GM13977 (cell line): ENCODE measurements around the gene TNFSF12.

ENCODE experiments used
- DNase-seq: peaks from one replicate; pipeline ENCODE4 v3.0.0; 2012; ENCODE audit warnings: low spot score
- CTCF ChIP-seq: IDR thresholded peaks from 2 replicates; pipeline ENCODE4 v1.5.1; 2012; ENCODE audit warnings: mild to moderate bottlenecking, control low read depth; ENCODE audit not compliant: insufficient read depth; ENCODE audit errors: extremely low read depth, missing control alignments
- in situ Hi-C: fragments of 300-500 bp; cut with MboI; formaldehyde crosslinking; loops from one replicate; pipeline ENCODE4 v1.12.0; 2022; ENCODE audit warnings: low sequenced_read_pairs, low pct_unique_long_range_greater_than_20kb, mixed read lengths, inconsistent platforms; ENCODE audit not compliant: unreplicated experiment

Gene TNFSF12

GRCh38 chr17:7579001-7579833 lies 30.4 kb downstream of the TNFSF12 start, which contains the start of gene CD68:
TSS of gene CD68 (plus strand) at chr17:7579638. CDS start at chr17:7579678, 40 bp downstream.
- TF ChIP-seq CTCF, result no peak
- DNase-seq, result peak; percentile 79
- in situ Hi-C loops, result no loop called here

GRCh38 chr17:7579834-7580603 lies 31.2 kb downstream of the TNFSF12 start:
- in situ Hi-C loops, result no loop called here
- TF ChIP-seq CTCF, result no peak
- DNase-seq, result no peak

- no peak for DNase-seq
- no peak for TF ChIP-seq CTCF
- in situ Hi-C loops, result no loop called here
Observed at GRCh38 chr17:7580604-7581575, 32.0 kb downstream of the TNFSF12 start.

DNA sequence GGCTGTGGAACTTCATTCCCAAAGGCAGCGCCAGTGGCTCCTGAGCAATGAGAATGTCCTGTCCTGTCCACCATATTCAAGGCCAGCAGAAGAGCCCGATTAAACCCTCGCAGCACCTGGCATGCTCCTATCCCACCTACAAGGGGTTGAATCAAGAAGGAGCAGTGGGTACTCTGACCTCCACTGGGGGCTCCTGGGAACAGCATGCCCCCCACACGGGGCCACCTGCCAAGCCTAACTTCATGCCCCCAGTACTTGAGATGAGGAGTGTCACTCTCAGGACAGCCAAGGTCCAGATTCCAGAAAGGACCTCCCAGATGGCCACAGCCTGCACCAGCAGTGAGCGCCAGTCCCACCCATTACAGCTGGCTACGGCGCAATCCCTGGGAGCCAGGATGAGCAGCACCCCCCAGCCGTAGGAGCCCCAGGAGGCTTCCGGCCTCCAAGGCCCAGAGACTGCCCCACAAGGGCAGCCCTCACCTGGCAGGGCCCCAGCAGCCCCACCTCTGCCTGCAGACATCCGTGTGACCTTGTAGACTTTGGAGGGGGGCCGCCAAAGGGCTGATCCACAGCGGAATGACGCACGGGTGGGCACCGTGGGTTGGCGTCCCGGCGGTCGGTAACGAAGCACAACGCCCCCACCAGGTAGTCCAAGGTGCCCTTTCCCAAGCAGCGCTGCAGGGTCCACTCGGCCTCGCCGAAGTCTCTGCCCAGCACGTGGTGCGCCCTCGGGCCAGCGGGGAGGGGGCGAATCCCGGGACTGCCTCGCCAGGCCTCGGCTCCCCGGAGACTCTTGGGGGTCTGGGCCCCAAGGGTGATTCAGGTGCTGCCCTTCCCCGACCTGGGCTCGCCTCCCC lies 33.8 kb downstream of the TNFSF12 start:
- no peak for TF ChIP-seq CTCF
- DNase-seq, result no peak
- in situ Hi-C loops, result no loop called here

DNA sequence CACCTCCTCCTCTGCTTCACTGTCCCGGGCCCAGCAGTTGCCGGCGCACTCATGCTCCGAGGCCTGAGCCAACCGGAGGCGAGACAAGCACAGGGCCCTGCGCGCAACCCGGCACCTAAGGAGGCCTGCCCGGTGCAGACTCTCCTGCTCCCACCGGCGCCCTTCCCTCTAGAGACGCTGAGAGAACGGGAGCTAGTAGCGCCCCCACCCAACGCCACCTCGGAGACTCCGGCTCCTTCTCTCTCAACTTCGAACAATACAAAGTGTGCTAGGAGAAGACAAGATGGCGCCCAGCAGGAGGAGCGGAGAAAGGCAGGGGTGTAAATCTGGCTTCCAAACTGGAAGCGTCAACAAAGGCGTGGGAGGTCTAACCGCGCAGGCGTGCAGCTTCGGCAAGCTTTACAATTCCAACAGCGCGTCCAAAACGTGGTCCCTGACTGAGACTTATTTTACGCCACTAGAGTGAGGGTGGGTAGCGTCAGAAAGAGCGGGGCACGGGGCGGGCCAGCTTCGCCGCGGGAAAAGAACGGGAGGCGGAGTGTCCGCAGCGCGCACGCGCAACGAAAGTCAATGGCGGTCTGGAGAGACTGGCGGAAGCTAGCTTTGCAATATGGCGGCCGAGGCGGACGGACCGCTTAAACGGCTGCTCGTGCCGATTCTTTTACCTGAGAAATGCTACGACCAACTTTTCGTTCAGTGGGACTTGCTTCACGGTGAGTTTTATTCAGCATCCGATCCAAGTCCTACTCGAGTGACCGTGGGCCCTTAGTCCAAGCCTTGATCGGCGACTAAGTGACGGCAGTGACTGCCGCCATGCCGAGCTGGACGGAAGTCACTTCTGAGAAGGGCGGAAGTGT lies 34.6 kb downstream of the TNFSF12 start, which contains the start of gene MPDU1:
MPDU1 (plus strand) TSS at position 600 of the 857 bp plus-strand sequence; CDS start at position 611, 11 bp downstream.
- TF ChIP-seq CTCF, result no peak
- peak; percentile 95 for DNase-seq
- in situ Hi-C loops, result no loop called here
